ENCODE data around the gene MAPK8. TPM values are rescaled to one million over a fixed set of nuclear protein-coding genes. Genes with fewer than 3 reads are reported as not detected.

Gene MAPK8
- total RNA-seq, 1 experiment from 2014 or later = 52.9 TPM

DNA sequence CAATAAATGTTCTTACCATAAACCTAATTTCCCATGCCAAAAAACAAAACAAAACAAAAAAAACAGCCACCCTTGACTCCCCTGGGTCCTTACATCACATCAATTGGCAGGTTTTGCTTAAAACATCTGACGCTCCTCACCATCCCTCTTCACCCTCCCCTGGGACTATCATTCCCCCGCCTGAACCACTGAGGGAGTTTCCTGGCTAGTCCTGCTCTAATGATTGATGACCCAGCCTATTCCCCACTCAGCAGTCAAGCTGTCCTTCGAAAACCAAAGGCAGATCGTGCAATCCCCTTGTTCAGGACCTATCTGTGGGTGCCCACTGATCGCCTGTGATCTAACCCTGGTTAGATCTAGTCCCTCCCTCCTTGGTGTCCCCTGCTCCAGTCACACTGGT, 20.8 kb upstream of the MAPK8 start:
- Mint-ChIP-seq H3K27ac (no peak overlapping the region), H3K9me3 (peaks cover 41% of the 10 kb centered on the region), H3K4me3 (no peak overlapping the region), H3K36me3 (peaks cover 29% of the 10 kb centered on the region), H3K4me1 (peaks cover 16% of the 10 kb centered on the region), H3K27me3 (ENCODE audit: low read depth) (peaks cover 2% of the 10 kb centered on the region)
- no peak for DNase-seq (ENCODE audit: low spot score)
- no peak for TF ChIP-seq PRRX2 (CRISPR knock-in tag; IDR thresholded peaks at IDR 0.05)
- TF ChIP-seq, protein P1, sequence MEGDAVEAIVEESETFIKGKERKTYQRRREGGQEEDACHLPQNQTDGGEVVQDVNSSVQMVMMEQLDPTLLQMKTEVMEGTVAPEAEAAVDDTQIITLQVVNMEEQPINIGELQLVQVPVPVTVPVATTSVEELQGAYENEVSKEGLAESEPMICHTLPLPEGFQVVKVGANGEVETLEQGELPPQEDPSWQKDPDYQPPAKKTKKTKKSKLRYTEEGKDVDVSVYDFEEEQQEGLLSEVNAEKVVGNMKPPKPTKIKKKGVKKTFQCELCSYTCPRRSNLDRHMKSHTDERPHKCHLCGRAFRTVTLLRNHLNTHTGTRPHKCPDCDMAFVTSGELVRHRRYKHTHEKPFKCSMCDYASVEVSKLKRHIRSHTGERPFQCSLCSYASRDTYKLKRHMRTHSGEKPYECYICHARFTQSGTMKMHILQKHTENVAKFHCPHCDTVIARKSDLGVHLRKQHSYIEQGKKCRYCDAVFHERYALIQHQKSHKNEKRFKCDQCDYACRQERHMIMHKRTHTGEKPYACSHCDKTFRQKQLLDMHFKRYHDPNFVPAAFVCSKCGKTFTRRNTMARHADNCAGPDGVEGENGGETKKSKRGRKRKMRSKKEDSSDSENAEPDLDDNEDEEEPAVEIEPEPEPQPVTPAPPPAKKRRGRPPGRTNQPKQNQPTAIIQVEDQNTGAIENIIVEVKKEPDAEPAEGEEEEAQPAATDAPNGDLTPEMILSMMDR (IDR thresholded peaks at IDR 0.05) = no peak
- TF ChIP-seq, protein P2, sequence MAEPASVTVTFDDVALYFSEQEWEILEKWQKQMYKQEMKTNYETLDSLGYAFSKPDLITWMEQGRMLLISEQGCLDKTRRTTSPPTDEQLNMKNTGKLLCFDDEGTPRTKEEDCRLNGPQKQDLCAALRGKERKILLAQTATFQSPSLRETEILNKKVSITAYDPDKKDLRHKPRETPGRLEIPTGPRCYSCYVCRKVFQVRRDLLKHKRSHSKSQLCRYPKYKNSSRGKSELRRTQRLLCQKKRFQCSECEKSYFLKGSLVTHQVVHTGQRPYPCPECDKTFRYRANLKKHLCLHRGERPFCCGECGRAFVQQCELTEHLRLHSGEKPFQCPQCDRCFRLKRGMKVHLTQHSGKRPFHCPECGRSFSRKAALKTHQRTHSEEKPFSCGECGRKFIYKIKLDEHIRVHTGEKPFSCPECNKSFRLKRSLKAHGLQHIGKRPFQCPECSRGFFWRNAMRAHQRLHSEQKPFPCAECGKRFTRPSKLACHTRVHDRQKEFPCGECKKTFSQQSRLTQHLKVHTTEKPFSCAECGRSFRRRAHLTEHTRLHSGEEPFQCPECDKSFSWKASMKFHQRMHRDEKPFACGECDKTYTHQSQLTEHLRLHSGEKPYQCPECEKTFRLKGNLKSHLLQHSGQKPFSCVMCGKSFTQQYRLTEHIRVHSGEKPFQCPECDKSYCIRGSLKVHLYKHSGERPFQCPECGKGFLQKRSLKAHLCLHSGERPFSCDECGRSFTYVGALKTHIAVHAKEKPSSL (CRISPR knock-in tag; conservative IDR thresholded peaks at IDR 0.05) = no peak
- TF ChIP-seq ZNF263 (CRISPR knock-in tag; IDR thresholded peaks at IDR 0.05; ENCODE audit: low read depth) = no peak
- TF ChIP-seq, protein P3, sequence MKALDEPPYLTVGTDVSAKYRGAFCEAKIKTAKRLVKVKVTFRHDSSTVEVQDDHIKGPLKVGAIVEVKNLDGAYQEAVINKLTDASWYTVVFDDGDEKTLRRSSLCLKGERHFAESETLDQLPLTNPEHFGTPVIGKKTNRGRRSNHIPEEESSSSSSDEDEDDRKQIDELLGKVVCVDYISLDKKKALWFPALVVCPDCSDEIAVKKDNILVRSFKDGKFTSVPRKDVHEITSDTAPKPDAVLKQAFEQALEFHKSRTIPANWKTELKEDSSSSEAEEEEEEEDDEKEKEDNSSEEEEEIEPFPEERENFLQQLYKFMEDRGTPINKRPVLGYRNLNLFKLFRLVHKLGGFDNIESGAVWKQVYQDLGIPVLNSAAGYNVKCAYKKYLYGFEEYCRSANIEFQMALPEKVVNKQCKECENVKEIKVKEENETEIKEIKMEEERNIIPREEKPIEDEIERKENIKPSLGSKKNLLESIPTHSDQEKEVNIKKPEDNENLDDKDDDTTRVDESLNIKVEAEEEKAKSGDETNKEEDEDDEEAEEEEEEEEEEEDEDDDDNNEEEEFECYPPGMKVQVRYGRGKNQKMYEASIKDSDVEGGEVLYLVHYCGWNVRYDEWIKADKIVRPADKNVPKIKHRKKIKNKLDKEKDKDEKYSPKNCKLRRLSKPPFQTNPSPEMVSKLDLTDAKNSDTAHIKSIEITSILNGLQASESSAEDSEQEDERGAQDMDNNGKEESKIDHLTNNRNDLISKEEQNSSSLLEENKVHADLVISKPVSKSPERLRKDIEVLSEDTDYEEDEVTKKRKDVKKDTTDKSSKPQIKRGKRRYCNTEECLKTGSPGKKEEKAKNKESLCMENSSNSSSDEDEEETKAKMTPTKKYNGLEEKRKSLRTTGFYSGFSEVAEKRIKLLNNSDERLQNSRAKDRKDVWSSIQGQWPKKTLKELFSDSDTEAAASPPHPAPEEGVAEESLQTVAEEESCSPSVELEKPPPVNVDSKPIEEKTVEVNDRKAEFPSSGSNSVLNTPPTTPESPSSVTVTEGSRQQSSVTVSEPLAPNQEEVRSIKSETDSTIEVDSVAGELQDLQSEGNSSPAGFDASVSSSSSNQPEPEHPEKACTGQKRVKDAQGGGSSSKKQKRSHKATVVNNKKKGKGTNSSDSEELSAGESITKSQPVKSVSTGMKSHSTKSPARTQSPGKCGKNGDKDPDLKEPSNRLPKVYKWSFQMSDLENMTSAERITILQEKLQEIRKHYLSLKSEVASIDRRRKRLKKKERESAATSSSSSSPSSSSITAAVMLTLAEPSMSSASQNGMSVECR (CRISPR knock-in tag; IDR thresholded peaks at IDR 0.05; ENCODE audit: borderline replicate concordance) = no peak
- TF ChIP-seq, protein P4, sequence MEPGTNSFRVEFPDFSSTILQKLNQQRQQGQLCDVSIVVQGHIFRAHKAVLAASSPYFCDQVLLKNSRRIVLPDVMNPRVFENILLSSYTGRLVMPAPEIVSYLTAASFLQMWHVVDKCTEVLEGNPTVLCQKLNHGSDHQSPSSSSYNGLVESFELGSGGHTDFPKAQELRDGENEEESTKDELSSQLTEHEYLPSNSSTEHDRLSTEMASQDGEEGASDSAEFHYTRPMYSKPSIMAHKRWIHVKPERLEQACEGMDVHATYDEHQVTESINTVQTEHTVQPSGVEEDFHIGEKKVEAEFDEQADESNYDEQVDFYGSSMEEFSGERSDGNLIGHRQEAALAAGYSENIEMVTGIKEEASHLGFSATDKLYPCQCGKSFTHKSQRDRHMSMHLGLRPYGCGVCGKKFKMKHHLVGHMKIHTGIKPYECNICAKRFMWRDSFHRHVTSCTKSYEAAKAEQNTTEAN (CRISPR knock-in tag; IDR thresholded peaks at IDR 0.05) = no peak
- TF ChIP-seq, protein P5, sequence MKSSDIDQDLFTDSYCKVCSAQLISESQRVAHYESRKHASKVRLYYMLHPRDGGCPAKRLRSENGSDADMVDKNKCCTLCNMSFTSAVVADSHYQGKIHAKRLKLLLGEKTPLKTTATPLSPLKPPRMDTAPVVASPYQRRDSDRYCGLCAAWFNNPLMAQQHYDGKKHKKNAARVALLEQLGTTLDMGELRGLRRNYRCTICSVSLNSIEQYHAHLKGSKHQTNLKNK (CRISPR knock-in tag; IDR thresholded peaks at IDR 0.05) = no peak
- TF ChIP-seq SOX15 (CRISPR knock-in tag; IDR thresholded peaks at IDR 0.05) = no peak
- TF ChIP-seq, protein P6, sequence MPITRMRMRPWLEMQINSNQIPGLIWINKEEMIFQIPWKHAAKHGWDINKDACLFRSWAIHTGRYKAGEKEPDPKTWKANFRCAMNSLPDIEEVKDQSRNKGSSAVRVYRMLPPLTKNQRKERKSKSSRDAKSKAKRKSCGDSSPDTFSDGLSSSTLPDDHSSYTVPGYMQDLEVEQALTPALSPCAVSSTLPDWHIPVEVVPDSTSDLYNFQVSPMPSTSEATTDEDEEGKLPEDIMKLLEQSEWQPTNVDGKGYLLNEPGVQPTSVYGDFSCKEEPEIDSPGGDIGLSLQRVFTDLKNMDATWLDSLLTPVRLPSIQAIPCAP (CRISPR knock-in tag; IDR thresholded peaks at IDR 0.05) = no peak
- TF ChIP-seq, protein P7, sequence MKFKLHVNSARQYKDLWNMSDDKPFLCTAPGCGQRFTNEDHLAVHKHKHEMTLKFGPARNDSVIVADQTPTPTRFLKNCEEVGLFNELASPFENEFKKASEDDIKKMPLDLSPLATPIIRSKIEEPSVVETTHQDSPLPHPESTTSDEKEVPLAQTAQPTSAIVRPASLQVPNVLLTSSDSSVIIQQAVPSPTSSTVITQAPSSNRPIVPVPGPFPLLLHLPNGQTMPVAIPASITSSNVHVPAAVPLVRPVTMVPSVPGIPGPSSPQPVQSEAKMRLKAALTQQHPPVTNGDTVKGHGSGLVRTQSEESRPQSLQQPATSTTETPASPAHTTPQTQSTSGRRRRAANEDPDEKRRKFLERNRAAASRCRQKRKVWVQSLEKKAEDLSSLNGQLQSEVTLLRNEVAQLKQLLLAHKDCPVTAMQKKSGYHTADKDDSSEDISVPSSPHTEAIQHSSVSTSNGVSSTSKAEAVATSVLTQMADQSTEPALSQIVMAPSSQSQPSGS (CRISPR knock-in tag; IDR thresholded peaks at IDR 0.05; ENCODE audit: borderline replicate concordance, low read depth) = no peak
- TF ChIP-seq, protein P8, sequence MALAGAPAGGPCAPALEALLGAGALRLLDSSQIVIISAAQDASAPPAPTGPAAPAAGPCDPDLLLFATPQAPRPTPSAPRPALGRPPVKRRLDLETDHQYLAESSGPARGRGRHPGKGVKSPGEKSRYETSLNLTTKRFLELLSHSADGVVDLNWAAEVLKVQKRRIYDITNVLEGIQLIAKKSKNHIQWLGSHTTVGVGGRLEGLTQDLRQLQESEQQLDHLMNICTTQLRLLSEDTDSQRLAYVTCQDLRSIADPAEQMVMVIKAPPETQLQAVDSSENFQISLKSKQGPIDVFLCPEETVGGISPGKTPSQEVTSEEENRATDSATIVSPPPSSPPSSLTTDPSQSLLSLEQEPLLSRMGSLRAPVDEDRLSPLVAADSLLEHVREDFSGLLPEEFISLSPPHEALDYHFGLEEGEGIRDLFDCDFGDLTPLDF (CRISPR knock-in tag; IDR thresholded peaks at IDR 0.05) = no peak
- no peak for TF ChIP-seq SP1 (CRISPR knock-in tag; conservative IDR thresholded peaks at IDR 0.05)
- no peak for TF ChIP-seq SMAD4 (CRISPR knock-in tag; IDR thresholded peaks at IDR 0.05)
- TF ChIP-seq HMGA2 (CRISPR knock-in tag; IDR thresholded peaks at IDR 0.05) = no peak
- TF ChIP-seq, protein P9, sequence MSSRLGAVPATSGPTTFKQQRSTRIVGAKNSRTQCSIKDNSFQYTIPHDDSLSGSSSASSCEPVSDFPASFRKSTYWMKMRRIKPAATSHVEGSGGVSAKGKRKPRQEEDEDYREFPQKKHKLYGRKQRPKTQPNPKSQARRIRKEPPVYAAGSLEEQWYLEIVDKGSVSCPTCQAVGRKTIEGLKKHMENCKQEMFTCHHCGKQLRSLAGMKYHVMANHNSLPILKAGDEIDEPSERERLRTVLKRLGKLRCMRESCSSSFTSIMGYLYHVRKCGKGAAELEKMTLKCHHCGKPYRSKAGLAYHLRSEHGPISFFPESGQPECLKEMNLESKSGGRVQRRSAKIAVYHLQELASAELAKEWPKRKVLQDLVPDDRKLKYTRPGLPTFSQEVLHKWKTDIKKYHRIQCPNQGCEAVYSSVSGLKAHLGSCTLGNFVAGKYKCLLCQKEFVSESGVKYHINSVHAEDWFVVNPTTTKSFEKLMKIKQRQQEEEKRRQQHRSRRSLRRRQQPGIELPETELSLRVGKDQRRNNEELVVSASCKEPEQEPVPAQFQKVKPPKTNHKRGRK (CRISPR knock-in tag; IDR thresholded peaks at IDR 0.05; ENCODE audit: borderline replicate concordance) = no peak
- POLR2A ChIA-PET = no interaction called here
- ATAC-seq = no peak
- CTCF ChIA-PET = no interaction called here
